Nephron progenitor cell (in vitro differentiated cells): Measurements from ENCODE around the gene STIM2.

Source experiments
- DNase-seq: peaks from one replicate; pipeline ENCODE4 v3.0.0; 2021
- H3K27ac Mint-ChIP-seq: 2 replicates; pipeline ENCODE4 v1.8.0; 2021; ENCODE audit warnings: mild to moderate bottlenecking, moderate library complexity, mixed read lengths
- H3K27me3 Mint-ChIP-seq: 2 replicates; pipeline ENCODE4 v1.8.0; 2021; ENCODE audit warnings: mild to moderate bottlenecking, low read depth, mixed read lengths; ENCODE audit not compliant: poor library complexity
- H3K36me3 Mint-ChIP-seq: 2 replicates; pipeline ENCODE4 v1.8.0; 2021; ENCODE audit warnings: low read depth, mixed read lengths
- H3K4me1 Mint-ChIP-seq: 2 replicates; pipeline ENCODE4 v1.8.0; 2021; ENCODE audit warnings: mixed read lengths
- H3K4me3 Mint-ChIP-seq: 2 replicates; pipeline ENCODE4 v1.8.0; 2021; ENCODE audit warnings: mild to moderate bottlenecking, moderate library complexity, mixed read lengths
- H3K9me3 Mint-ChIP-seq: 2 replicates; pipeline ENCODE4 v1.8.0; 2021; ENCODE audit warnings: mild to moderate bottlenecking, moderate library complexity, mixed read lengths
- CTCF ChIP-seq: fragments of 200-600 bp; sonication (generic); IDR thresholded peaks from 2 replicates; pipeline ENCODE4 v1.5.0; 2021; ENCODE audit warnings: antibody characterized with exemption

STIM2 gene

GRCh38 chr4:27019766-27020165 is 159.1 kb downstream of the STIM2 start:
- H3K27me3 Mint-ChIP-seq, result no peaks in the 10 kb centered on the region
- peaks cover 6% of the 10 kb centered on the region for H3K9me3 Mint-ChIP-seq
- DNase-seq, result no peak
- H3K4me1 Mint-ChIP-seq, result peaks cover 14% of the 10 kb centered on the region
- no peak overlapping the region for H3K4me3 Mint-ChIP-seq
- TF ChIP-seq CTCF, result no peak
- no peak overlapping the region for H3K27ac Mint-ChIP-seq
- H3K36me3 Mint-ChIP-seq, result peaks cover 44% of the 10 kb centered on the region

- Mint-ChIP-seq H3K9me3 (peaks cover 6% of the 10 kb centered on the region), H3K4me3 (no peak overlapping the region), H3K36me3 (peaks cover 44% of the 10 kb centered on the region), H3K27ac (no peak overlapping the region), H3K27me3 (no peaks in the 10 kb centered on the region), H3K4me1 (peaks cover 16% of the 10 kb centered on the region)
- DNase-seq, result no peak
- TF ChIP-seq CTCF, result no peak
Observed at GRCh38 chr4:27020203-27020602, 159.6 kb downstream of the STIM2 start.

- DNase-seq, result no peak
- peaks cover 6% of the 10 kb centered on the region for H3K9me3 Mint-ChIP-seq
- peaks cover 43% of the 10 kb centered on the region for H3K36me3 Mint-ChIP-seq
Observed at GRCh38 chr4:27020603-27021002, 160.0 kb downstream of the STIM2 start.

GRCh38 chr4:27022963-27023362 is 162.3 kb downstream of the STIM2 start:
- no peak for TF ChIP-seq CTCF
- no peak for DNase-seq
- Mint-ChIP-seq H3K27me3 (no peaks in the 10 kb centered on the region), H3K27ac (no peak overlapping the region), H3K36me3 (peaks cover 24% of the 10 kb centered on the region), H3K4me3 (no peak overlapping the region), H3K4me1 (peaks cover 16% of the 10 kb centered on the region), H3K9me3 (no peaks in the 10 kb centered on the region)

More at GRCh38 chr4:27020603-27021002, 160.0 kb downstream of the STIM2 start:
- H3K27ac Mint-ChIP-seq, result no peak overlapping the region
- H3K4me1 Mint-ChIP-seq, result peaks cover 16% of the 10 kb centered on the region
- no peak for TF ChIP-seq CTCF
- H3K27me3 Mint-ChIP-seq, result no peaks in the 10 kb centered on the region
- no peak overlapping the region for H3K4me3 Mint-ChIP-seq

GRCh38 chr4:27023366-27023765 is 162.7 kb downstream of the STIM2 start:
- no peaks in the 10 kb centered on the region for H3K9me3 Mint-ChIP-seq
- DNase-seq, result no peak
- H3K27me3 Mint-ChIP-seq, result no peaks in the 10 kb centered on the region
- no peak overlapping the region for H3K4me3 Mint-ChIP-seq
- H3K36me3 Mint-ChIP-seq, result peaks cover 20% of the 10 kb centered on the region
- no peak overlapping the region for H3K27ac Mint-ChIP-seq
- TF ChIP-seq CTCF, result no peak
- H3K4me1 Mint-ChIP-seq, result peaks cover 16% of the 10 kb centered on the region

- Mint-ChIP-seq H3K4me3 (no peak overlapping the region), H3K9me3 (no peaks in the 10 kb centered on the region), H3K4me1 (peaks cover 16% of the 10 kb centered on the region), H3K36me3 (peaks cover 16% of the 10 kb centered on the region), H3K27ac (peak overlapping the region; percentile 82), H3K27me3 (no peaks in the 10 kb centered on the region)
- no peak for DNase-seq
- no peak for TF ChIP-seq CTCF
Observed at GRCh38 chr4:27024805-27025204, 164.2 kb downstream of the STIM2 start.
